DOHH2 (cell line): Measurements from ENCODE around the gene BLTP3A.

Experiments
- EZH2phosphoT487 ChIP-seq: fragments of 200-600 bp; sonication (generic); IDR thresholded peaks from 2 replicates; pipeline ENCODE4 v1.6.1; 2017; ENCODE audit warnings: borderline replicate concordance, mild to moderate bottlenecking, antibody characterized with exemption, low read length, moderate library complexity, mixed read lengths
- TF ChIP-seq, protein P1 (sequence below): fragments of 200-600 bp; sonication (generic); IDR thresholded peaks from one replicate; pipeline ENCODE4 v1.5.1; 2014; ENCODE audit warnings: antibody characterized with exemption, mild to moderate bottlenecking, low read depth, low read length; ENCODE audit not compliant: poor library complexity, severe bottlenecking

DNA sequence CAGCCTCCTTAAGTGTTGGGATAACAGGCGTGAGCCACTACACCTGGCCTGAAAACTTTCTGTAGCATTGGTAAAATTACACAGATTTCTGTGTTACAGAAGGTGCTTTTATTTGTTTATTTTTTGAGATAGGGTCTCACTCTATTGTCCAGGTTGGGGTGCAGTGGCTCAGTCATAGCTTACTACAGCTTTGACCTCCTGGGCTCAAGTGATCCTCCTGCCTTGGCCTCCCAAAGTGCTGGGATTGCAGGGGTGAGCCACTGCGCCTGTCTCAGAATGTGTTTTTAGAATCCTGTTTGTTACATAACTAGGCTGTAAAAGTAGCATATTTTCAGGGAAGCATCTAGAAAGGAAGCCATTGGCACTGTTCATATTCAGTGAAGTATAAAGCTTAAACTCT is 16.9 kb upstream of the BLTP3A start:
- TF ChIP-seq, protein P1, sequence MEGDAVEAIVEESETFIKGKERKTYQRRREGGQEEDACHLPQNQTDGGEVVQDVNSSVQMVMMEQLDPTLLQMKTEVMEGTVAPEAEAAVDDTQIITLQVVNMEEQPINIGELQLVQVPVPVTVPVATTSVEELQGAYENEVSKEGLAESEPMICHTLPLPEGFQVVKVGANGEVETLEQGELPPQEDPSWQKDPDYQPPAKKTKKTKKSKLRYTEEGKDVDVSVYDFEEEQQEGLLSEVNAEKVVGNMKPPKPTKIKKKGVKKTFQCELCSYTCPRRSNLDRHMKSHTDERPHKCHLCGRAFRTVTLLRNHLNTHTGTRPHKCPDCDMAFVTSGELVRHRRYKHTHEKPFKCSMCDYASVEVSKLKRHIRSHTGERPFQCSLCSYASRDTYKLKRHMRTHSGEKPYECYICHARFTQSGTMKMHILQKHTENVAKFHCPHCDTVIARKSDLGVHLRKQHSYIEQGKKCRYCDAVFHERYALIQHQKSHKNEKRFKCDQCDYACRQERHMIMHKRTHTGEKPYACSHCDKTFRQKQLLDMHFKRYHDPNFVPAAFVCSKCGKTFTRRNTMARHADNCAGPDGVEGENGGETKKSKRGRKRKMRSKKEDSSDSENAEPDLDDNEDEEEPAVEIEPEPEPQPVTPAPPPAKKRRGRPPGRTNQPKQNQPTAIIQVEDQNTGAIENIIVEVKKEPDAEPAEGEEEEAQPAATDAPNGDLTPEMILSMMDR = no peak
- no peak for TF ChIP-seq EZH2phosphoT487
